GM21723 (cell line): ENCODE data around the gene FBN2.
"Not testable (repeated sequence)": the region's sequence is repeated elsewhere in the genome, so short reads cannot be mapped to it uniquely, and the experiment has no call there.

Source experiments
- ATAC-seq: cut with Tn5 transposase; IDR thresholded peaks from one replicate; pipeline ENCODE4 v1.9.1; 2021; ENCODE audit warnings: mild to moderate bottlenecking, moderate library complexity; ENCODE audit not compliant: unreplicated experiment

FBN2 gene

GRCh38 chr5:128366147-128366546, 171.9 kb downstream of the FBN2 start:
- no peak for ATAC-seq

GRCh38 chr5:128362370-128362769, 175.7 kb downstream of the FBN2 start:
- ATAC-seq, result no peak

GRCh38 chr5:128358826-128359225, 179.2 kb downstream of the FBN2 start:
- no peak for ATAC-seq

- no peak for ATAC-seq
Measured at GRCh38 chr5:128357226-128357625, 180.8 kb downstream of the FBN2 start.

DNA sequence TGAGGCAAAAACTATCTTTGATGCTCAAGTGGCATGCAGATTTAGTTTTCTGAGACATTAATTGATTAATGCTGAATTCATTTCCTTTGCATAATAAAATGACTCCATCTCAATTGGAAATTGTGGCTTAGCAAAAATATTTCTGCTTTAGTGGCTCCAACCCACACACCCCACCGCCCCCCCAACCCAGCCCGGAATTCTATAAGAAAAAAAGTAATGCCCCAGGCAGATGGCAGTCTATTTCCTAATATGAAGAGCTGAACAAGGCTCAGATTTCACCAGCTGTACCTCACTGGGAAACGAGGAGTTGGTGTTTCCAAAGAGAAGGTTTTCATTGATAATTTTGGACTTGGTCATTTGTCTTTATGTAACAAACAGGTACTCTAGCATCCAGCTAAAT, 182.1 kb downstream of the FBN2 start:
- no peak for ATAC-seq

DNA sequence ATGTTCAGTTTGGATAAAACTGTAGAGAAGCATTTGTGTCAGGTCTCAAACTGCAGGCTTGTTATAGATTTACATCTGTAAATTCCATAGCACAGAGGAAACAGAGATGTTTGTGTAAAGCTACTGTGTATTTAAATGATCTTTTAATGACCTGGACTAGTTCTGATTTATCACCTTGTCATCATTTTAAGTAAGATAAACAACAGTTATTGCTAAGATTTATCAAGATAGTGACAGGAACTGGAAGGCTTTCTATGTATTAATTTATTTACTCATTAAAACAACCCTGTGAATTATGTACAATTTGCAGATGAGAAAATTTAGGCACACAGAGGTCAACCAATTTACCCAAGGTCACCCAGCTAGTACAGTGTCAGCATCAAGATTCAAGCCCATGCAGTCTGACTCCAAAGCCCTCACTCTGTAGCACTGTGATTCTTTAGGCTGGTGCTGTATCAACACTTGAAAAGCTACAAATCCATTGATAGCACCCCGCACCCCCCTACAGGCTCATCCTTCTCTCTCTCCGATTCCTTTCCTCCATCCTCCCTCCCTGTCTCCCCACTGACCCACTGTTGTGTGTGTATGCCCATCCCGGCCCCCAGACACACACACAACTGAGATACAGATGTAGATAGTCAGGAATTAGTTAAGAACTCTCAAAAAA, 184.5 kb downstream of the FBN2 start:
- no peak for ATAC-seq

DNA sequence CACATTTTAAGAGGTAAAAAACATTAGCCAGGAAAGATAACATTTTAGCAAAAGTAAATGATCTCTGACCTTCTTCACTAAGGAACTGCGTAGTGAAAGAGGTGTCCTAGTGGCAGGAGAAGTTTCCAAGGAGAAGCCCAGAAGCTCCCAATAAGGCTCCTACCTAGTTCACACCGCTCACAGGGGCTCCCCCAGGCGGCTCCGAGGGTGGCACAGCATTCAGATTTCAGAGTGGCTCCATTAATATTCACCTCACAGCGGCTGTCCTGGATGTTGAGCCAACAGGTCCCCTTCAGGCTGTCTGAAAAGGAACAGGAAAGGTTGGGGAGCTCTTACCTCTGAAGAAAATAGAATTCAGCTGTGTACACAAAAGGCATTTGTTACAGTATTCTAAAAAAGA, 187.3 kb downstream of the FBN2 start:
- no peak for ATAC-seq

DNA sequence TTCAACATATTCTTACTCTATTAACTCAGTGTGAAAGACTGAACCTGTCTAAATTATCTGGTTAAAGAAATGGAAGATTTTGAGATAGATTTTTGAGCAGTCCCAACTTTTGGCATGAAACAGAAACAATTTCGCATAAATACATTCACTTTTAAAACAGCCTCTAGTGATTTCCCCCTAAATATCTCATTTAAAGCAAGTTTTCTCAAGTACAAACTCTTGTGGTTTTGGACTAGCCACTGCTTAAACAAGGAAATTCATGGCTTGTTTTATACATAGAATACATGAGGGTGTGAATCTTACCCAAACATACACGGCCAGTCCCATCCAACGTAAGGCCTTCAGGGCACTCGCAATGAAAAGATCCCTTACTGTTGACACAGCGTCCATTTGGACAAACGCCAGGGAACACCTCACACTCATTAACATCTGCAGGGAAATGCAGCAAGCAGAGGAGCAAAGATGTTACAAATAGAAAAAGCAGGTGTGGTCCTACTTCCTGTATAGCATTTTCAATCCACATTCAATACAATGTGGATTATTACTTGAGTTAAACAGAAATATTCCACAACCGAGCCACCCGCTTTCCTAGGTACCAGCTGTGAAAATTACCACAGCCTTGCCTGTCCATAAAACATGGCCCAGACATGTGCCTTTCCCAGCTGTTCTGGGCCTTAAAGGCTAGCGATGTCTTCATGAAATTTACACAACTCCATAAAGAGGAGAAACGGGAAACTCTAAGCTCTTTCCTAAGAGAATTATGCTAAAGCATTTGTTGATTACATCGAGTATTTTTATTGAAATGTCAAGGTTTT, 188.8 kb downstream of the FBN2 start:
- ATAC-seq, result no peak

DNA sequence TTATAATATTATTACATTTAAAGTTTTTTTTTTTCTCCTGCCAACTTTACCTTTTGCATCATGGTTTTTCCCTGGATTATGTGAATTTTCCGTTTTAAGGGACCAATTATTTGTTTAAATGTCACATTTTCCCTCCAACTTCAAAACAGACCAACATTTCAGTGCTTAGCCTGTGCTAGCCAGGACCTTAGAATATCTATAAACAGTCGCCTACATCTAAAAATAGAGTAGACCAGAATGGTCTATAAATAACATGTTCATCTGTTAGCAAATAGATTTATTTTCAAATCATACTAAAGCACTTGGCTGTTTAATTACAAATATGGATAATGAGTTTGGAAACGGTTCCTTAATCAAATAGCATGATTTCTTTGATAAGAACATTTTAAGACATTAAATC, 192.0 kb downstream of the FBN2 start:
- ATAC-seq, result no peak

GRCh38 chr5:128345247-128345646, 192.8 kb downstream of the FBN2 start:
- no peak for ATAC-seq

- ATAC-seq, result no peak
Measured at GRCh38 chr5:128343168-128343567, 194.9 kb downstream of the FBN2 start.

GRCh38 chr5:128341056-128341455, 197.0 kb downstream of the FBN2 start:
- no peak for ATAC-seq

DNA sequence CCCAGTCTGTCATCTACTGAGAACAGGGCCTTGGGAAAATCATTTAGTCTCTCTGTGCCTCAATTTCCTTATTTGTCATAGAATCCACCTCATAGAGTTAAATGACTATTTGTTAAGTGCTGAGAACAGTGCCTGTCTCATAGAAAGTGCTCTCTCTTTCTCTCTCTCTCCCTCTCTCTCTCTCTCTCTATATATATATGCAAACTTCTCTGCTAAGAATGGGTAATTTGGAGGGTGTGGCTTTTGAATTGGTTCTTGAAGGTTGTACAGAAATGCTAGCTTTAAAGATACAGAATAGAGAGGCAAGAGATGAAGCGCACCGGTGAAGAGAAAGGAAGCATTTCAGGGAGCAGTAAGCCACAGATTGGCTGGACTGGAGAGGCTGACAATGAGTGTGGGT, 197.4 kb downstream of the FBN2 start:
- ATAC-seq, result no peak

DNA sequence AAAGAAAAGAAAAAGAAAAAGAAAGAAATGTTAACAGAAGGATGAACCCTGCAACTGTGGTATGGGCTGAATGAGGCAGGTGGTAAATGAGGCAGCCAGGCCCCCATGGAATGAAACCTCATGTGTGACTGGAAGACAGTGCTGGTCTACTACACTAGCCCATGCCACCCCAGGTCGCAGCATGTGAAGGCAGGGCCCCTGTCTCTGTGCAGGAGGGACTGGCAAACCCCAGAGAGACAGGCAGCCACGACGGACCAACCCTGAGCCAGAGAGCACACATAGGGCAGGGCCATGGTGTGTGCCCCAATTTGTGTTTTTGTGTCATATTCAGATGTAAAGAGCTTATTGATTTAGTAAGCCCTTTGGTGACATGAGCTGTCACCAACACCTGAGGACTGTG, 198.5 kb downstream of the FBN2 start:
- ATAC-seq, result no peak

- ATAC-seq, result no peak
Measured at GRCh38 chr5:128338649-128339048, 199.4 kb downstream of the FBN2 start.

DNA sequence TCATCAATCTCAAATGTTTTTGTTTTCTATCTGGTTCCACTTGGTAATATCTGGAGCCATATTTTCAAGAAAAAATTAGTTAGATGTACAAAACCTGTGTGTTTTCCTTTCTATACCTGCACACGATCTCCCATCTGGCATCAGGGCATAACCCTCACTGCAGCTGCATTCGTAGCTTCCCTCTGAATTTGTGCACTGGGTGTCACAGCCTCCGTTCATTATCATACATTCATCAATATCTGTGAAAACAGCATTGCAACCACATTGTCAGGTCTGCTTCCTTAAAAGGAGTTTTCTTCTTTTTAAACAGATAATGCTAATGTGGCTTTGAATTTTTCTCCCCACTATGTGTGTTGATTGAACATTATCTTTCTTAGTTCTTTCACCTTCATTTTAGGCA, 202.7 kb downstream of the FBN2 start:
- no peak for ATAC-seq

DNA sequence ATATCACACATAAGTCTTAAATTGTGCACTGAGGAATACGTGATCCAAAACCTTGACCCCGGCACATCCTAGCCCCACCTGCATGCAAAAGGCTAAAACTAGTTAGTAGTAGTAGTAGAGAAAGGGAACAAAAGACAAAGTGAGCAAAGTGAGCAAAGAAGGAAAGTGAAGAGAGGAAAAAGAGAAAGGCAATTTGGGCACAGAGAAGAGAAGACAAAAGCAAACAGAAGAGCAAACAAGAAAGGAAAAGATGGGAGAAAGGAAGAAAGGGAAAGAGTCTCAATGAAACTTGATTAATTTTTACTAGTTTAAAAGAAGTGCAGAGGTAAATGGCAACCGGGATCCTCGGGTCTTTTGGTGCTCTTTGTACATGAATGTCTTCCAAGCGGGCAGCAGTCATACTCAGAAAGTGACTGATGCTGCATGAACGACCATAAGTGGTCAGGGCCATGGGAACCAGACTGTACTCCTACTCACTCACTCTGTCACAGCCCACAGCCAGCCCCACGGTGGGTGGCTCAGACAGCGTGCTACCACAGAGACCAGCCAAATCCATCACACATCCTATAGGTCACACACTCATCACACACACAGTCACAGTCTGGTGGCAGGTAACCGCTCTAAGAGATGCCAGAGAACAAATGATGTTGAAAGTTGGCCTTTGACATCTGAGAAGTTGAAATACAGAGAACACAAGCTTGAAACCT, 203.9 kb downstream of the FBN2 start:
- no peak for ATAC-seq

DNA sequence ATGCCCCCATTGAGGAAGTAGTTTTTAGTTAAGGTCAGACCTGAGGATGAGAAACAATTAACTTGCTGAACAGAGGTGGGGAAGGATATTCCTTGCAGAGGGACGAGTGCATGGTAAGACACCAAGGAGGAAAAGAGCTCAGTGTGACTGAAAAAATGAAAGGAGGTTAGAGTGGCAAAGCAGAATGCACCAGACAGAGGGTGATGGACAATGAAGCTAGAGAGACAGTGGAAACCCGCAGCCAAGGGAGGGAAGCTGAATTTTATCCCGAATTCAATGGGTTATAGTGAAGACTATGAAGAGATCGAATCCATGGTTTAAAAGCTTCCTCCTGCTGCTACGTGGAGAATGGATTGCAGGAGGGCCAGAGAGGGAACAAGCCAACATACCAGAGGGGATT, 206.8 kb downstream of the FBN2 start:
- no peak for ATAC-seq

GRCh38 chr5:128329386-128329939, 208.6 kb downstream of the FBN2 start:
- ATAC-seq, result no peak

- no peak for ATAC-seq
Measured at GRCh38 chr5:128328446-128328845, 209.6 kb downstream of the FBN2 start.

GRCh38 chr5:128328007-128328406, 210.0 kb downstream of the FBN2 start:
- no peak for ATAC-seq

DNA sequence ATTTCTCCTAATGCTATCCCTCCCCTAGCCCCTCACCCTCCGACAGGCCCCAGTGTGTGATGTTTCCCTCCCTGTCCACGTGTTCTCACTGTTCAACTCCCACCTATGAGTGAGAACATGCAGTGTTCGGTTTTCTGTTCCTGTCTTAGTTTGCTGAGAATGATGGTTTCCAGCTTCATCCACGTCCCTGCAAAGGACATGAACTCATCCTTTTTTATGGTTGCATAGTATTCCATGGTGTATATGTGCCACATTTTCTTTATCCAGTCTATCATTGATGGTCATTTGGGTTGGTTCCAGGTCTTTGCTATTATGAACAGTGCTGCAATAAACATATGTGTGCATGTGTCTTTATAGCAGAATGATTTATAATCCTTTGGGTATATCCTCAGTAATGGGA, 216.6 kb downstream of the FBN2 start:
- not testable (repeated sequence) for ATAC-seq
